Measurements from ENCODE around the gene DMRTB1. TPM values are rescaled to one million over a fixed set of nuclear protein-coding genes. Genes with fewer than 3 reads are reported as not detected.

The DMRTB1 gene
- not detected for total RNA-seq

GRCh38 chr1:53459321-53460175, at the start of gene DMRTB1:
DMRTB1 (plus strand) TSS chr1:53459399; CDS start chr1:53459454, 55 bp downstream.

Other genes with a start within 250 kb of the DMRTB1 start
- gene CZIB, start 238.8 kb upstream of the DMRTB1 start, total RNA-seq: 61.3 TPM
- 17.5 TPM for gene MAGOH, start 220.9 kb upstream of the DMRTB1 start, total RNA-seq
- gene LRP8, start 131.3 kb upstream of the DMRTB1 start, total RNA-seq: 216 TPM

Measured in parietal lobe (tissue), 1 donor.